Activated T-cell treated with anti-CD3 and anti-CD28 coated beads for 24 hours (primary cell): ENCODE results near the gene PRPH2.
"Not testable (repeated sequence)": the region's sequence is repeated elsewhere in the genome, so short reads cannot be mapped to it uniquely, and the experiment has no call there.

Experiments
- DNase-seq: peaks from one replicate; pipeline ENCODE4 v3.0.0-alpha.2; 2020; ENCODE audit warnings: low read depth

The PRPH2 gene

GRCh38 chr6:42742116-42742894 is 19.9 kb upstream of the PRPH2 start:
- DNase-seq = no peak

- no peak for DNase-seq
These were observed 18.3 kb upstream of the PRPH2 start for GRCh38 chr6:42740725-42741124.

DNA sequence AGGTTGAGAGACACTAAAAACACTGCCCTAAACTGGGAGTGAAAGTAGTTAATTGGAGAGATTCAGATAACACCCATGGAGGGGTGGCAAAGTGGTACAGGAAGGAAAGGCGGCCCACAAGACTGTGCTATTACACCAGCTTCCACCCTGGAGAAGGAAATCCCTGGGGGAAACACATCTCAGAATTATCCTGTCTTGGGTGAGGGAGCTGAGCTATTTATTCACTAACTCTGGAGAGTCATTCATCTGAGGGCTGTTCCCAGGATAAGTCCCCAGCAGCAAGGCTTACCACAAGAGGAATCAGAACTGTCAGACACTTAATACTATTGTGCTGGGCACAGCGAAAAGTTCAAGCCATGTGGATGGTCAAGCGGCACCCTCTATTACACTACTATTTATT is 13.6 kb upstream of the PRPH2 start:
- DNase-seq = no peak

- DNase-seq = not testable (repeated sequence)
These were observed 11.6 kb upstream of the PRPH2 start for GRCh38 chr6:42733867-42734481.

GRCh38 chr6:42729731-42730130 is 7.3 kb upstream of the PRPH2 start:
- DNase-seq = no peak

GRCh38 chr6:42727627-42728026 is 5.2 kb upstream of the PRPH2 start:
- DNase-seq = no peak

DNA sequence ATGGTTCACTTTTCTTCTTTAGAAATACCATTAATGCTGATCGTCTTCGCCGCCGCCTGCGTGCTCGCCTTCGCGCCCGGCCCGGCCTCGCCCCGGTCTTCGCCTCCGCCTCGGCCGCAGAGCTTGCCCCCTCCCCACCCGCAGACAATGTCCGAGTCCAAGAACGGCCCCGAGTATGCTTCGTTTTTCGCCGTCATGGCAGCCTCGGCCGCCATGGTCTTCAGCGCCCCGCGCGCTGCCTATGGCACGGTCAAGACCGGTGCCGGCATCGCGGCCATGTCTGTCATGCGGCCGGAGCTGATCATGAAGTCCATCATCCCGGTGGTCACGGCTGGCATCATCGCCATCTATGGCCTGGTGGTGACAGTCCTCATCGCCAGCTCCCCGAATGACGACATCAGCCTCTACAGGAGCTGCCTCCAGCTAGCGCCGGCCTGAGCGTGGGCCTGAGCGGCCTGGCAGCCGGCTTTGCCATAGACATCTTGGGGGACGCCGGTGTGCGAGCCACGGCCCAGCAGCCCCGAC is 4.8 kb upstream of the PRPH2 start:
- peak; percentile 1 for DNase-seq

DNA sequence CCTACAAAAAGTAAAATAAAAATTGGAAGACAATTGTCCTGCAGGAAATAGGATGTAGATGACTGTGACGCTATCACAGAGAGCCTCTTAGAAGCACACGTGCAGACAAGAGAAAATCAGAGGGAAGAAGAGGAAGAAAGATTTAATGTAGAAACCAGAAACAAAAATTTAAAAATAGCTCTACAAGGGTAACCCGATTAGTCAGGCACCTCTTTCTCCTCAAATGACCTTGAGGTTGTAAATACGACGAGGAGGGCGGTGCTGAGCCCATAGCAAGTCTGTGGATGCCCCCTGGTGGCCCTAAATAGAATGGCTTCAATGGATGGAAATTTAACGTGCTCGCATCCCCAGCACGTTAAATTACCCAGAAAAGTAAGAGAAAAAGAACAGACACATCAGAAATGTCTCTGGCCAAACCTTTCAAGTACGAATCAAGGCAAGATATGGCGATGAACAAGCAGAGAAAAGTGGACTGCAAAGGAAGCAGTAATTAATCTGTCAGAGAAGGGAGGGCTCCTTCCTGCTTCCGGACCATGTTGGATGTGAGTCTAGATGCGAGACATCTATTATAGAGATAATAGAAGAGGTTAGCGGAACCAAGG is 4.2 kb upstream of the PRPH2 start:
- DNase-seq = peak; percentile 57

- DNase-seq = no peak
These were observed 3.6 kb upstream of the PRPH2 start for GRCh38 chr6:42726026-42726425.

GRCh38 chr6:42724825-42725224 is 2.4 kb upstream of the PRPH2 start:
- no peak for DNase-seq

DNA sequence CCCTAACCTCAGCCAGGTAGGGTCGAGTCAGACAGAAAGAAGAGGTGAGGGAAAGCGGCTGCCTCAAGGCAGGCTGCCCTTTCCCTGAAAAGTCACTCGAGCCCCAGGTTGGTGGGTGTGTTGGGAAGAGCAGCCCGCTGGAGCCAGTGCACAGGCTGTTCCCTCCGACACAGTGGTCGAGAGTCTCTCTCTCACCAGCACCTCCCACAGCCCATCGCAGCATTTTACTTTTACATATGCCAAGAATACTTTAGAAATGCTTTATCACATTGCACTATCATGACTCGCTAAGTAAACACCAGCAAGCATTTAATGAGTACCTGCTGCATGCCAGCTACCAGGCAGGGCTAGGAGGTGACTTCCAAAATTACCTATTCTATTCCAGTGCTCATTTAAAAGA is 1.7 kb downstream of the PRPH2 start:
- no peak for DNase-seq

GRCh38 chr6:42715871-42716270 is 6.5 kb downstream of the PRPH2 start:
- DNase-seq = no peak

GRCh38 chr6:42714098-42714761 is 8.2 kb downstream of the PRPH2 start:
- DNase-seq = no peak

DNA sequence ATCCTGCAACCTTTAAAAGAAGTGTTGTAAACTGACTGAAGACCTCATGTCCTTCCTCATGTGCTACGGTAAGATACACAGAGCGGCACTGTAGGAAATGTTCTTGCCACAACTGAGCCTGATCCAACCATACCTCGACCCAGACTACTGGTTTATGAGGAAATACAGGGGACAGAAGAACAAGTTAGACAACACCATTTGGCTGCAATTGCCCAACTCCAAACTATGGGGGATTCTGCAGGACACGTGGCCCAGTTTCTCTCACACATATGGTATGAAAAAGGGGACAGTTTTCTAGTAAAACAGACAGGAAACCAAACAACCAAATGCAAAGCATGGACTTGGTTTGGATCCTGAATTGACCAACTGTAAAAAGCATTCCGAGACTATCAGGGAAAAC is 10.5 kb downstream of the PRPH2 start:
- DNase-seq = no peak

GRCh38 chr6:42710316-42710715 is 12.1 kb downstream of the PRPH2 start:
- DNase-seq = no peak

- DNase-seq = no peak
These were observed 12.5 kb downstream of the PRPH2 start for GRCh38 chr6:42709871-42710270.

DNA sequence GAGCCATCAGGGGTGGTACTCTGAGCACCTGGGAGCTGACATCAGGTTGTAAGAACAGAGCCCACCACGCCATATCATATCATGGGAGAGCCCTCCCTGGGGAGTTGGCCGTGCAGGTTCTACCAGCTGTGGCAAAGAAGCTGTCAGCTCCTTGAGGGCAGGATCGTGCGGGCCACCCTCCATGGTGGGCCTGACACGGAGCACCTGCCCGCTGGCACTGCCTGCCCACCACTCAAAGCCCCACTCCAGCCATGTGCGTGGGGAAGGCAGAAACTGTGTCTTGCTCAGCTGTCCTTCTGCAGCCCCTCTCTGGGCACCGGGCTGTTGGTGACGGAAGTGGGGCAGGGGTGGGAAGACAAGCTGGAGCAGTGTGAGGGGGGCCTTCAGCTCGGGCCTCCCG is 14.3 kb downstream of the PRPH2 start:
- DNase-seq = no peak

GRCh38 chr6:42707595-42707994 is 14.8 kb downstream of the PRPH2 start:
- DNase-seq = no peak

- DNase-seq = no peak
These were observed 17.4 kb downstream of the PRPH2 start for GRCh38 chr6:42704937-42705374.

GRCh38 chr6:42704251-42704936 is 18.0 kb downstream of the PRPH2 start:
- no peak for DNase-seq

DNA sequence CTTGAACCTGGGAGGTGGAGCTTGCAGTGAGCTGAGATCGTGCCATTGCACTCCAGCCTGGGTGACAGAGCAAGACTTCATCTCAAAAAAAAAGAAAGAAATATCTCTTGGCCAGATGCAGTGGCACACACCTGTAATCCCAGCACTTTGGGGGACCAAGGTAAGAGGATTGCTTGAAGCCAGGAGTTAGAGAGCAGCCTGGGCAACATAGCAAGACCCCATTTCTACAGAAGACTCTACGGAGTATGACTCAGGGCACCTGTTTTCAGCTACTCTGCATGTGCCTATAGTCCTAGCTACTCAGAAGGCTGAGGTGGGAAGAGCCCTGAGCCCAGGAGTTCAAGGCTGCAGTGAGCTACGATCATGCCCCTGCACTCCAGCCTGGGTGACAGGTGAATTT is 19.6 kb downstream of the PRPH2 start:
- DNase-seq = not testable (repeated sequence)

DNA sequence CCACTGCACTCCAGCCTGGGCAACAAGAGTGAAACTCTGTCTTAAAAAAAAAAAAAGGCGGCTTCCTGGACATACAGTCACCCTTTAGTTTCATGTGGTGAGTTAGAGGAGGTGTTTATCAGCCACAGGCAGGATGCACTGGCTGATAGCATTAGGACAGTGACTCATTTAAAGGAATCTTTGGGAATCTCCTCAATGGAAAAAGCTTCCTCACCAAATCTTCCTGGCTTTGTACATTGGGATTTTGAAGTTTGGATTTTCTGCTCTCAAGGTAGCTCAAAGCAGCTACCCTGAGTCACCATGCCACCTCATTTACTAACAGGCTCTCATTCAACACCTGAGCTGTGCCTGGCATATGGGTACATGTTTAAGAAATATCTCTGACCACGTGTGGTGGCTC is 20.2 kb downstream of the PRPH2 start:
- no peak for DNase-seq
